Measurements from ENCODE around the gene RAB5B. TPM values are rescaled to one million over a fixed set of nuclear protein-coding genes. Genes with fewer than 3 reads are reported as not detected.

The RAB5B gene
- total RNA-seq, 1 experiment from 2014 or later: 48.4 TPM

GRCh38 chr12:55972456-55972855 lies 1.4 kb upstream of the RAB5B start:
- Histone ChIP-seq H4K5ac (ENCODE audit: insufficient read length, low read depth, low read length) (no peak overlapping the region), H3K23ac (ENCODE audit: insufficient read length, low read depth, low read length) (no peak overlapping the region), H3K18ac (ENCODE audit: insufficient read length, low read depth, low read length) (no peak overlapping the region), H3K79me1 (ENCODE audit: insufficient read depth, low read depth, low read length, poor library complexity, severe bottlenecking) (peaks cover 3% of the 10 kb centered on the region), H3K27ac (ENCODE audit: insufficient read length, low read depth, low read length) (no peak overlapping the region), H4K8ac (replicated peaks; ENCODE audit: insufficient read length, low read depth, low read length) (no peak overlapping the region), H3K79me2 (ENCODE audit: insufficient read depth, low read length) (peaks cover 11% of the 10 kb centered on the region; the same call in 1 of the 2 replicates), H2BK120ac (ENCODE audit: low read depth, low read length, poor library complexity, severe bottlenecking) (no peak overlapping the region), H2BK12ac (ENCODE audit: insufficient read length, low read depth, low read length) (no peak overlapping the region), H3T11ph (ENCODE audit: low read length) (no peak overlapping the region), H3K27me3 (ENCODE audit: insufficient read depth, low read length) (no peaks in the 10 kb centered on the region), H3K56ac (ENCODE audit: insufficient read length, low read depth, low read length) (no peak overlapping the region), H2AK5ac (ENCODE audit: insufficient read length, low read length) (no peak overlapping the region), H3K4me1 (ENCODE audit: insufficient read depth, low read length) (peaks cover 3% of the 10 kb centered on the region; the same call in 1 of the 2 replicates), H3K9ac (ENCODE audit: extremely low read depth, insufficient read length, low read length) (no peak overlapping the region), H3K14ac (ENCODE audit: insufficient read depth, low read length) (no peak overlapping the region), H2BK20ac (ENCODE audit: low read depth, low read length, poor library complexity, severe bottlenecking) (no peak overlapping the region), H4K91ac (ENCODE audit: insufficient read length, low read depth, low read length) (no peak overlapping the region), H2BK5ac (ENCODE audit: insufficient read length, low read length) (no peak overlapping the region), H3K4me2 (ENCODE audit: insufficient read depth, insufficient read length, low read length) (peak overlapping the region; percentile 57), H4K20me1 (ENCODE audit: control insufficient read depth, insufficient read depth, insufficient read length) (no peaks in the 10 kb centered on the region), H3K9me3 (ENCODE audit: control insufficient read depth, low read depth, low read length) (no peaks in the 10 kb centered on the region), H2BK15ac (ENCODE audit: low read depth, low read length) (no peak overlapping the region), H2AFZ (ENCODE audit: low read length) (no peak overlapping the region), H3K4ac (ENCODE audit: low read depth, low read length) (no peak overlapping the region), H3K23me2 (ENCODE audit: insufficient read length, low read depth, low read length, poor library complexity, severe bottlenecking) (peaks cover 9% of the 10 kb centered on the region)
- Mint-ChIP-seq H3K4me1 (peaks cover 13 to 16% of the 10 kb centered on the region in 2 experiments), H3K27me3 (ENCODE audit: low read depth) (no peaks in the 10 kb centered on the region), H3K36me3 (ENCODE audit: insufficient read depth in 1 of 3, low read depth in 3 of 3) (peaks cover 15 to 50% (median 47%) of the 10 kb centered on the region in 3 experiments; a peak in 6 of 7 replicates), H3K9me3 (no peaks in the 10 kb centered on the region), H3K4me3 (peak overlapping the region in 1 of 2 experiments; percentile 30; a peak in 2 of 5 replicates), H3K27ac (peak overlapping the region; percentile 19 to 80 (median 53); a peak in 3 of 7 replicates)
- TF ChIP-seq, protein P1, sequence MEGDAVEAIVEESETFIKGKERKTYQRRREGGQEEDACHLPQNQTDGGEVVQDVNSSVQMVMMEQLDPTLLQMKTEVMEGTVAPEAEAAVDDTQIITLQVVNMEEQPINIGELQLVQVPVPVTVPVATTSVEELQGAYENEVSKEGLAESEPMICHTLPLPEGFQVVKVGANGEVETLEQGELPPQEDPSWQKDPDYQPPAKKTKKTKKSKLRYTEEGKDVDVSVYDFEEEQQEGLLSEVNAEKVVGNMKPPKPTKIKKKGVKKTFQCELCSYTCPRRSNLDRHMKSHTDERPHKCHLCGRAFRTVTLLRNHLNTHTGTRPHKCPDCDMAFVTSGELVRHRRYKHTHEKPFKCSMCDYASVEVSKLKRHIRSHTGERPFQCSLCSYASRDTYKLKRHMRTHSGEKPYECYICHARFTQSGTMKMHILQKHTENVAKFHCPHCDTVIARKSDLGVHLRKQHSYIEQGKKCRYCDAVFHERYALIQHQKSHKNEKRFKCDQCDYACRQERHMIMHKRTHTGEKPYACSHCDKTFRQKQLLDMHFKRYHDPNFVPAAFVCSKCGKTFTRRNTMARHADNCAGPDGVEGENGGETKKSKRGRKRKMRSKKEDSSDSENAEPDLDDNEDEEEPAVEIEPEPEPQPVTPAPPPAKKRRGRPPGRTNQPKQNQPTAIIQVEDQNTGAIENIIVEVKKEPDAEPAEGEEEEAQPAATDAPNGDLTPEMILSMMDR (conservative IDR thresholded peaks at IDR 0.05): no peak
- no peak for DNase-seq
- WGBS (ENCODE audit: extremely low coverage, insufficient read length, low lambda C conversion rate): no CpG with 5 or more reads among the region's 1 CpG
